Measurements from ENCODE around the gene CCDC57. TPM values are rescaled to one million over a fixed set of nuclear protein-coding genes. Genes with fewer than 3 reads are reported as not detected.

The CCDC57 gene
- total and polyA plus RNA-seq, 9 of the 15 experiments (the other 6 are each of a cell fraction or from before 2014, with no cell fraction given), result 0.83 to 36.2 (median 13.6) TPM

DNA sequence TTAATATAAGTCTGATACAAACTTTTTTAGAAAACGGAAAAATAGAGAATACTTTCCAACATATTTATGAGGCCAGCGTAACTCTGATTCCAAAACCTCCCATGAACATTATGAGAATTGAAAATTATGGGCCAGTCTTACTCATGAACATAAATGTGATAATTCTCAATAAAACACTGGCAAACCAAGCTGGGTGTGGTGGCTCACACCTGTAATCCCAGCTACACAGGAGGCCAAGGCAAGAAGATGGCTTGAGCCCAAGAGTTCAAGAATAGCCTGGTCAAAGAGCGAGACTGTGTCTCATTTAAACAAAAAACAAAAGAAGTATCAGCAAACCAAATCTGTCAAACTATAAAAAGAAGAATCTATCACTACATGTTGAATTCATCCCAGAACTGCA is 47.8 kb downstream of the CCDC57 start:
- Histone ChIP-seq H3K4me2 (ENCODE audit: insufficient read depth, low read length) (no peak overlapping the region), H3K9me3 (replicated peaks; ENCODE audit: control insufficient read depth, insufficient read depth, low read depth, low read length) (no peaks in the 10 kb centered on the region), H3K9me1 (ENCODE audit: control insufficient read depth, insufficient read depth, low read length) (no peaks in the 10 kb centered on the region), H2AFZ (ENCODE audit: low read depth, low read length) (no peak overlapping the region), H3K27me3 (ENCODE audit: control insufficient read depth in 2 of 2, insufficient read depth in 2 of 2, low read length in 2 of 2) (no peaks in the 10 kb centered on the region), H3K4me3 (no peak overlapping the region), H3K27ac (ENCODE audit: extremely low read depth, low read depth, low read length) (no peak overlapping the region), H4K20me1 (replicated peaks; ENCODE audit: control insufficient read depth, insufficient read depth, low read length) (no peaks in the 10 kb centered on the region), H3K9ac (ENCODE audit: insufficient read depth in 1 of 2, low read depth in 2 of 2, low read length in 2 of 2) (no peak overlapping the region), H3K36me3 (ENCODE audit: control insufficient read depth, insufficient read depth, low read length) (peaks cover 51% of the 10 kb centered on the region), H3K4me1 (replicated peaks in 1 of 2; ENCODE audit: control insufficient read depth in 2 of 2, insufficient read depth in 2 of 2, low read length in 2 of 2) (no peaks in the 10 kb centered on the region), H3K79me2 (ENCODE audit: control insufficient read depth, insufficient read depth, low read length) (no peaks in the 10 kb centered on the region)
- WGBS (ENCODE audit: insufficient coverage, low coverage, missing lambda C conversion rate), result 89% methylated on average over 3 of the region's 3 CpGs
- DNase-seq (ENCODE audit: extremely low read depth in 1 of 4, low spot score in 3 of 4), result no peak
- no peak for ATAC-seq
- FAIRE-seq, result no peak
- POLR2A ChIA-PET, result no interaction called here
- TF ChIP-seq NFE2 (IDR thresholded peaks at IDR 0.05; ENCODE audit: low read depth) (no peak), PRPF4 (IDR thresholded peaks at IDR 0.05; ENCODE audit: insufficient read depth, low read depth, low read length, poor library complexity, severe bottlenecking) (no peak), NCOA4 (IDR thresholded peaks at IDR 0.05; ENCODE audit: partially characterized antibody) (no peak), GATAD2B (IDR thresholded peaks at IDR 0.05; ENCODE audit: borderline replicate concordance) (no peak), HSF4 (CRISPR knock-in tag; IDR thresholded peaks at IDR 0.05; ENCODE audit: borderline replicate concordance) (no peak), RBFOX2 (IDR thresholded peaks at IDR 0.05; ENCODE audit: low read depth, low read length) (no peak), HDAC1 (IDR thresholded peaks at IDR 0.05) (no peak)
- TF ChIP-seq, protein P1, sequence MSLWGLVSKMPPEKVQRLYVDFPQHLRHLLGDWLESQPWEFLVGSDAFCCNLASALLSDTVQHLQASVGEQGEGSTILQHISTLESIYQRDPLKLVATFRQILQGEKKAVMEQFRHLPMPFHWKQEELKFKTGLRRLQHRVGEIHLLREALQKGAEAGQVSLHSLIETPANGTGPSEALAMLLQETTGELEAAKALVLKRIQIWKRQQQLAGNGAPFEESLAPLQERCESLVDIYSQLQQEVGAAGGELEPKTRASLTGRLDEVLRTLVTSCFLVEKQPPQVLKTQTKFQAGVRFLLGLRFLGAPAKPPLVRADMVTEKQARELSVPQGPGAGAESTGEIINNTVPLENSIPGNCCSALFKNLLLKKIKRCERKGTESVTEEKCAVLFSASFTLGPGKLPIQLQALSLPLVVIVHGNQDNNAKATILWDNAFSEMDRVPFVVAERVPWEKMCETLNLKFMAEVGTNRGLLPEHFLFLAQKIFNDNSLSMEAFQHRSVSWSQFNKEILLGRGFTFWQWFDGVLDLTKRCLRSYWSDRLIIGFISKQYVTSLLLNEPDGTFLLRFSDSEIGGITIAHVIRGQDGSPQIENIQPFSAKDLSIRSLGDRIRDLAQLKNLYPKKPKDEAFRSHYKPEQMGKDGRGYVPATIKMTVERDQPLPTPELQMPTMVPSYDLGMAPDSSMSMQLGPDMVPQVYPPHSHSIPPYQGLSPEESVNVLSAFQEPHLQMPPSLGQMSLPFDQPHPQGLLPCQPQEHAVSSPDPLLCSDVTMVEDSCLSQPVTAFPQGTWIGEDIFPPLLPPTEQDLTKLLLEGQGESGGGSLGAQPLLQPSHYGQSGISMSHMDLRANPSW (CRISPR knock-in tag; IDR thresholded peaks at IDR 0.05), result no peak
- TF ChIP-seq, protein P2, sequence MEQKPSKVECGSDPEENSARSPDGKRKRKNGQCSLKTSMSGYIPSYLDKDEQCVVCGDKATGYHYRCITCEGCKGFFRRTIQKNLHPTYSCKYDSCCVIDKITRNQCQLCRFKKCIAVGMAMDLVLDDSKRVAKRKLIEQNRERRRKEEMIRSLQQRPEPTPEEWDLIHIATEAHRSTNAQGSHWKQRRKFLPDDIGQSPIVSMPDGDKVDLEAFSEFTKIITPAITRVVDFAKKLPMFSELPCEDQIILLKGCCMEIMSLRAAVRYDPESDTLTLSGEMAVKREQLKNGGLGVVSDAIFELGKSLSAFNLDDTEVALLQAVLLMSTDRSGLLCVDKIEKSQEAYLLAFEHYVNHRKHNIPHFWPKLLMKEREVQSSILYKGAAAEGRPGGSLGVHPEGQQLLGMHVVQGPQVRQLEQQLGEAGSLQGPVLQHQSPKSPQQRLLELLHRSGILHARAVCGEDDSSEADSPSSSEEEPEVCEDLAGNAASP (IDR thresholded peaks at IDR 0.05), result no peak
- intact Hi-C loops (cut with micrococcal nuclease) (no loop called here), in situ Hi-C loops (cut with MboI) (no loop called here)
- CTCF ChIA-PET (ENCODE audit: low intra/inter-chr PET ratio), result no interaction called here
- no TSS peak for BruUV-seq (replicated peaks)
